Measurements from ENCODE around the gene FBXW2. TPM values are rescaled to one million over a fixed set of nuclear protein-coding genes. Genes with fewer than 3 reads are reported as not detected.

FBXW2 gene
- total and polyA plus RNA-seq, 10 of the 15 experiments (the other 5 are each of a cell fraction or from before 2014, with no cell fraction given): 2.9 to 56.9 (median 39.1) TPM

GRCh38 chr9:120770931-120771330 lies 22.3 kb downstream of the FBXW2 start:
- Histone ChIP-seq H3K4me1 (ENCODE audit: control insufficient read depth, insufficient read depth, low read length) (no peaks in the 10 kb centered on the region), H3K9ac (ENCODE audit: control insufficient read depth, insufficient read depth, low read length) (no peak overlapping the region), H3K4me2 (ENCODE audit: control insufficient read depth, insufficient read depth) (no peak overlapping the region), H3K4me3 (no peak overlapping the region), H3K79me2 (ENCODE audit: control insufficient read depth, insufficient read depth, low read length) (no peaks in the 10 kb centered on the region), H3K36me3 (ENCODE audit: control insufficient read depth in 2 of 2, insufficient read depth in 2 of 2, low read length in 1 of 2) (peaks cover 2 to 43% of the 10 kb centered on the region in 2 experiments), H2AFZ (ENCODE audit: control insufficient read depth, low read depth, low read length) (no peak overlapping the region), H4K20me1 (ENCODE audit: control insufficient read depth, insufficient read depth) (no peaks in the 10 kb centered on the region), H3K27me3 (replicated peaks in 1 of 2; ENCODE audit: control insufficient read depth in 2 of 2, insufficient read depth in 2 of 2, low read length in 1 of 2) (no peaks in the 10 kb centered on the region), H3K9me3 (replicated peaks; ENCODE audit: control insufficient read depth, insufficient read depth, low read length) (no peaks in the 10 kb centered on the region), H3K27ac (ENCODE audit: control insufficient read depth, insufficient read depth) (no peak overlapping the region)
- RAD21 ChIA-PET (ENCODE audit: unreplicated experiment): no interaction called here
- POLR2A ChIA-PET: no interaction called here
- SMC1A ChIA-PET (ENCODE audit: uncharacterized antibody, unreplicated experiment): no interaction called here
- DNase-seq (ENCODE audit: low read depth, low spot score) (no peak), ATAC-seq (no peak), FAIRE-seq (no peak)
- WGBS (ENCODE audit: insufficient coverage, insufficient replicate concordance, low lambda C conversion rate, missing lambda C conversion rate): 96% methylated on average over 4 of the region's 4 CpGs
- intact Hi-C loops (cut with micrococcal nuclease; ENCODE audit: unreplicated experiment): no loop called here
- in situ Hi-C loops (cut with MboI): no loop called here
- CTCF ChIA-PET: interaction anchor here (0.7 kb wide), 1 partner anchor 15 kb away, joined by 3 read pairs; no protein-coding TSS in a partner anchor
- TF ChIP-seq BCL11A (IDR thresholded peaks at IDR 0.05; ENCODE audit: low read depth, low read length) (no peak), ZBTB40 (IDR thresholded peaks at IDR 0.05; ENCODE audit: borderline replicate concordance) (no peak), STAT1 (conservative IDR thresholded peaks at IDR 0.05) (no peak), SMAD5 (IDR thresholded peaks at IDR 0.05; ENCODE audit: low read depth) (no peak), CREB1 (IDR thresholded peaks at IDR 0.05; ENCODE audit: low read depth) (no peak), SREBF1 (IDR thresholded peaks at IDR 0.05; ENCODE audit: low read length) (no peak), CREM (IDR thresholded peaks at IDR 0.05; ENCODE audit: low read depth) (no peak), SKIL (IDR thresholded peaks at IDR 0.05; ENCODE audit: low read depth, poor library complexity, severe bottlenecking) (no peak), SMAD1 (IDR thresholded peaks at IDR 0.05; ENCODE audit: low read depth, partially characterized antibody) (no peak)
- no TSS peak for BruUV-seq (replicated peaks)

All from GM12878 (cell line).